Heart left ventricle (tissue), 16 donors: ENCODE data around the gene NONO. TPM values are rescaled to one million over a fixed set of nuclear protein-coding genes. Genes with fewer than 3 reads are reported as not detected.
A peak's percentile ranks its signal among the peaks of the same experiment; 100 is the strongest.

Experiments
- ATAC-seq, 4 donors: fragments of 200-7000 bp; cut with Tn5 transposase; one replicate each; pipeline ENCODE4 v1.9.1; 2020 to 2022; ENCODE audit warnings: moderate library complexity in 4 of 4, mild to moderate bottlenecking in 3 of 4, moderate number of reproducible peaks in 1 of 4
- DNase-seq, 5 donors: peaks; one replicate each; pipeline ENCODE4 v3.0.0-alpha.2; 2020
- H3K27ac ChIP-seq, 12 donors: fragments of 200-600 bp; sonication (generic) in 4 of 12; one replicate each; pipeline versions ENCODE4 v1.5.0 to v1.8.0; 2016 to 2022; ENCODE audit warnings: mild to moderate bottlenecking in 2 of 12
- H3K27me3 ChIP-seq, 9 donors: fragments of 200-600 bp; sonication (generic) in 2 of 9; one replicate each; pipeline versions ENCODE4 v1.5.1 to v1.8.0; 2016 to 2022; ENCODE audit warnings: mild to moderate bottlenecking in 3 of 9
- H3K36me3 ChIP-seq, 9 donors: fragments of 200-600 bp; sonication (generic) in 2 of 9; one replicate each; pipeline versions ENCODE4 v1.5.0 to v1.8.0; 2018 to 2022; ENCODE audit warnings: mild to moderate bottlenecking in 2 of 9
- H3K4me1 ChIP-seq, 12 donors: fragments of 200-600 bp; sonication (generic) in 4 of 12; one replicate each; pipeline versions ENCODE4 v1.5.0 to v1.8.0; 2016 to 2022; ENCODE audit warnings: mild to moderate bottlenecking in 3 of 12
- H3K4me3 ChIP-seq, 12 donors: fragments of 200-600 bp; sonication (generic) in 4 of 12; one replicate each; pipeline versions ENCODE4 v1.5.0 to v1.8.0; 2017 to 2022; ENCODE audit warnings: mild to moderate bottlenecking in 9 of 12, moderate library complexity in 4 of 12
- H3K9me3 ChIP-seq, 12 donors: fragments of 200-600 bp; sonication (generic) in 4 of 12; one replicate each; pipeline versions ENCODE4 v1.5.0 to v1.8.0; 2016 to 2022; ENCODE audit warnings: mild to moderate bottlenecking in 1 of 12
- CTCF ChIP-seq, 12 donors: fragments of 200-600 bp; sonication (generic) in 4 of 12; IDR thresholded peaks; one replicate each; pipeline versions ENCODE4 v1.5.0 to v1.8.0; 2018 to 2022; ENCODE audit warnings: antibody characterized with exemption in 12 of 12, mild to moderate bottlenecking in 5 of 12
- POLR2A ChIP-seq, 2 donors: fragments of 450-650 bp; IDR thresholded peaks; one replicate each; pipeline ENCODE4 v1.6.1; 2017; ENCODE audit warnings: antibody characterized with exemption in 2 of 2, mild to moderate bottlenecking in 2 of 2, moderate library complexity in 2 of 2
- WGBS, 4 donors: extraction: QIAGEN DNeasy Blood & Tissue Kit in 2 of 4; methylation state at CpG; one replicate each; pipeline versions ENCODE4 v1.1.5 to v1.1.7; 2013 to 2018; 5-methylcytosine and 5-hydroxymethylcytosine counted together
- intact Hi-C, 10 donors: fragments of 100-400 bp; cut with DNase I; formaldehyde crosslinking; loops; one replicate each; pipeline versions ENCODE4 v1.11.1 to v1.14.2; 2022
- polyA plus RNA-seq, 2 donors: library from polyadenylated mRNA; stranded (reverse); fragments of 200-250 nt; gene quantifications; one replicate each; pipeline ENCODE4 v1.2.3, GENCODE V29; 2013
- total RNA-seq, 9 donors: library from RNA; depleted of rRNA in 2 of 9; stranded (reverse); fragments of >200 nt in 2 of 9; fragmentation: NEBNext Ultra II Directional in 3 of 9; extraction: Animal tissue kit (Norgen Biotek cat#: 25700) in 3 of 9; gene quantifications; one replicate each; pipeline versions ENCODE4 v1.1.0 to v1.2.4, GENCODE V29; 2016 to 2023
- donor health status: ischemic (EF 13 %, LVEDD 7.1; RV severe dilation, severe dysfunction).
- donor health status: healthy with polysubstance abuse.
- donor health status: DM: no; HTN: yes; CAD: no.
- donor health status: DM: no; HTN: no; CAD: no.
- donor health status: ischemic (EF 25% LVEDD 6.9; RV normal size, moderate dysfunction).
- donor health status: ischemic (EF 25% LVEDD 5.7; RV mildly dilated, moderate dysfunction).
- donor health status: healthy.
- donor health status: DM: yes; HTN: yes; CAD: no.
- donor health status: ischemic (EF 35%, LVEDD 5.7; RV mildly dilated, moderate dysfunction).
- donor health status: nonischemic (EF 11% LVEDD 7.7; RV severe dilation, severe dysfunction).
- donor health status: DM: yes; HTN: yes; CAD: no.
- donor health status: PGD.
- donor health status: ischemic (EF 29% LVEDD 5.4; RV normal size, mild dysfunction).
- donor health status: nonischemic (EF 23%, LVEDD 6.1; RV moderate dilation, normal function).

Gene NONO
- total and polyA plus RNA-seq, 11 donors: 38.9 to 177 (median 113) TPM

- no peaks in the 10 kb centered on the region for H3K9me3 ChIP-seq
- H3K4me3 ChIP-seq: no peak overlapping the region
- TF ChIP-seq CTCF (IDR thresholded peaks at IDR 0.05): no peak
- no peak for TF ChIP-seq POLR2A (IDR thresholded peaks at IDR 0.05)
- no peaks in the 10 kb centered on the region for H3K27me3 ChIP-seq
- DNase-seq (no peak), ATAC-seq (no peak)
- H3K4me1 ChIP-seq: peaks cover 0 to 14% (median 8%) of the 10 kb centered on the region in 12 donors
- WGBS, 4 donors: 86 to 89% (median 87%) methylated on average over 9 of the region's 9 CpGs
- intact Hi-C loops: loop anchor here in 4 of 10 donors (10.0 kb wide), 2 partner anchors 106 to 114 kb away; partner anchors contain the start of genes TAF1 (in 4 of the 4) and NLGN3 (in 1 of the 4)
- no peak overlapping the region for H3K27ac ChIP-seq
- H3K36me3 ChIP-seq: peaks cover 0 to 45% (median 28%) of the 10 kb centered on the region in 9 donors
Measured at GRCh38 chrX:71250841-71251240, 32.6 kb upstream of the NONO start.

- 35 to 65% (median 51%) methylated on average over 7 to 8 of the region's 8 CpGs for WGBS, 4 donors
- H3K9me3 ChIP-seq: no peaks in the 10 kb centered on the region
- ATAC-seq (no peak), DNase-seq (no peak)
- H3K27me3 ChIP-seq: no peaks in the 10 kb centered on the region
- H3K36me3 ChIP-seq: peaks cover 0 to 41% (median 23%) of the 10 kb centered on the region in 9 donors
- H3K4me3 ChIP-seq: peak overlapping the region in 1 of 12 donors; percentile 61
- H3K27ac ChIP-seq: no peak overlapping the region
- TF ChIP-seq CTCF (IDR thresholded peaks at IDR 0.05): no peak
- no peak for TF ChIP-seq POLR2A (IDR thresholded peaks at IDR 0.05)
- peaks cover 0 to 14% (median 8%) of the 10 kb centered on the region in 12 donors for H3K4me1 ChIP-seq
- intact Hi-C loops: loop anchor here in 4 of 10 donors (10.0 kb wide), 2 partner anchors 107 to 113 kb away; partner anchors contain the start of genes TAF1 (in 4 of the 4) and NLGN3 (in 1 of the 4)
Measured at GRCh38 chrX:71251466-71251973, 31.9 kb upstream of the NONO start.

DNA sequence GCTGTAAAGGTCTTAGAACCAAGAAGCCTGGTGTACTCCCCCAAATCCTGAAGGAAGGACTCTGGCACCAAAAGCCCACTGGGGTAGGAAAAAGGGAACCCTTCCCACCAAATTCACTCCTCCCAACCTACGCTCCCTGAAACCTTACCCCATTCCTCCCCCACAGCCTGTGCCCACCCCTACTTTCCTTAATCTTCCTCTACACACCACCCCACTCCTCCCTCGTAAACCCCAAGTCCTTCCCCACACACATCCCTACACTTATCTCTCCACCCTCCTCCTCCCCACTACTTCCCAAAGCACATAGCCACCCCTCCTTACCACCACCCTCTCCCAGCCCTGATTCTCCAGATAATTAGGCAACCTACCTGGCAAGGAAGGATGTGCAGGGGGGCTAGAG is 31.2 kb upstream of the NONO start:
- TF ChIP-seq CTCF (IDR thresholded peaks at IDR 0.05) (no peak), POLR2A (IDR thresholded peaks at IDR 0.05) (no peak)
- Histone ChIP-seq H3K36me3 (peaks cover 0 to 36% (median 19%) of the 10 kb centered on the region in 9 donors), H3K27ac (no peak overlapping the region), H3K9me3 (no peaks in the 10 kb centered on the region), H3K27me3 (no peaks in the 10 kb centered on the region), H3K4me3 (peak overlapping the region in 1 of 12 donors; percentile 61), H3K4me1 (peaks cover 0 to 14% (median 8%) of the 10 kb centered on the region in 12 donors)
- DNase-seq (no peak), ATAC-seq (no peak)
- 66 to 86% (median 74%) methylated on average over 2 of the region's 2 CpGs for WGBS, 4 donors
- intact Hi-C loops: loop anchor here in 4 of 10 donors (10.0 kb wide), 2 partner anchors 107 to 113 kb away; partner anchors contain the start of genes TAF1 (in 4 of the 4) and NLGN3 (in 1 of the 4)

DNA sequence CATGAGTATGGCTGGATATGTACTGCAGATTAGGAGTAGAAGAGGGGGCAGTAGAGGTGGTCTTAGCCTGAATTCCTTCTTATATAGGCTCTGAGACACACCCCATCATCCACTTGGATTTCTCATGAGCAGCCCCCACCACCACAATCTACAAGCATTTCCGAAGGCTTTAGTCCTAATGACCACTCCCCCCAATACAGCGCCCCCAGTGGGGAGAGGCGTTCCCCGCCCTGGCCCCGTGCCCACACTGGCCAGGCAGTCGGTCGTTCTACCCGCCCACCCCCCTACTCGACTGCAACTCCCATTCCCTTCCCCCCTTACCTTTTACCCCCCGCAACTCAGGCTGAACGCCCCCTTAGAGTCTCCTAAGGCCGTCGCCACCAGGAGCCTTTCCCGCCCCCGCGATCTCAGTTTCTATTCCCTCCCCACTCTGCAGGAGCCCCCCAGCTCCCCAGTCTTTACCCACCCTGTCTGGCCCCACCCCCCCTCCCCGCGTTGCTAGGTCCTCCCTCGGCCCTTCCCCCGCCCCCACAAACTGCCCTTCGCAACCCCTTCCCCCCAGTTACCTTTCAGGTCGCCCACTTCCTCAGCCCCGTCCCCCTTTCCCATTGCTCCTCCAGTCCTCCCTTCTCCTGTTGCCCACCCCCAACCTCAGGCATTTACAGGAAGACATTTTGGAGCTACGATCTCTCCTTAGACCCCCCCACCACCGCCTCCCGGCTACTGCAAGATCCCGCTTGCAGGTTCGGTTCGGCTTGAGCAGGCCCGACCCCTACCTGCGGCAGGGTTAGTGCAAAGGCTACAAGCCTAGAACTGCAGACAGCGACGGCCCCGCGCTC is 30.0 kb upstream of the NONO start:
- Histone ChIP-seq H3K9me3 (no peaks in the 10 kb centered on the region), H3K36me3 (peaks cover 0 to 23% (median 11%) of the 10 kb centered on the region in 9 donors), H3K27ac (peak overlapping the region; percentile 24 to 93 (median 84)), H3K4me3 (peak overlapping the region; percentile 53 to 98 (median 66)), H3K27me3 (no peaks in the 10 kb centered on the region), H3K4me1 (peaks cover 0 to 14% (median 8%) of the 10 kb centered on the region in 12 donors)
- DNase-seq (peak in 4 of 5 donors; percentile 29 to 68 (median 36)), ATAC-seq (no peak)
- no peak for TF ChIP-seq POLR2A (IDR thresholded peaks at IDR 0.05)
- peak in 11 of 12 donors; percentile 15 to 53 (median 39) for TF ChIP-seq CTCF (IDR thresholded peaks at IDR 0.05)
- WGBS, 4 donors: 1 to 48% (median 22%) methylated on average over 32 to 35 of the region's 35 CpGs
- intact Hi-C loops: loop anchor here in 5 of 10 donors (2.0 to 10.0 kb wide), 4 partner anchors 29 to 111 kb away; partner anchors contain the start of genes TAF1 (in 4 of the 5), NONO (in 2 of the 5) and NLGN3 (in 1 of the 5)
